Upper lobe of left lung (tissue), 4 donors: ENCODE data around the gene ALX4.

Experiments
- CTCF ChIP-seq, 6 experiments: fragments of 450-650 bp in 4 of 6; fragments of 200-600 bp in 2 of 6; sonication (generic) in 2 of 6; IDR thresholded peaks; one replicate each; pipeline ENCODE4 v1.5.1; 2016 to 2019; ENCODE audit warnings: antibody characterized with exemption in 6 of 6
- POLR2A ChIP-seq, 4 donors: fragments of 450-650 bp; IDR thresholded peaks; one replicate each; pipeline ENCODE4 v1.5.1; 2016 to 2017; ENCODE audit warnings: antibody characterized with exemption in 4 of 4, mild to moderate bottlenecking in 2 of 4
- POLR2AphosphoS5 ChIP-seq, 2 donors: sonication (generic); formaldehyde crosslinking; IDR thresholded peaks; one replicate each; pipeline ENCODE4 v1.5.1; 2017; ENCODE audit warnings: antibody characterized with exemption in 2 of 2

- TF ChIP-seq CTCF (IDR thresholded peaks at IDR 0.05) = no peak
- TF ChIP-seq POLR2AphosphoS5 (IDR thresholded peaks at IDR 0.05) = no peak
- no peak for TF ChIP-seq POLR2A (IDR thresholded peaks at IDR 0.05)
These were observed 23.0 kb downstream of the ALX4 start for GRCh38 chr11:44286911-44287310.
